HepG2 (cell line): Measurements from ENCODE around the gene BCAT1. TPM values are rescaled to one million over a fixed set of nuclear protein-coding genes. Genes with fewer than 3 reads are reported as not detected.

Source experiments
- ADNP ChIP-seq: sonication (generic); formaldehyde crosslinking; IDR thresholded peaks from 2 replicates; pipeline ENCODE4 v1.4.0; 2020; ENCODE audit warnings: missing genetic modification reagents
- ARHGAP35 ChIP-seq: sonication (generic); formaldehyde crosslinking; IDR thresholded peaks from 2 replicates; pipeline ENCODE4 v1.9.0; 2022; ENCODE audit warnings: mild to moderate bottlenecking, inconsistent platforms, moderate library complexity, missing genetic modification reagents, borderline replicate concordance
- ASH2L ChIP-seq: fragments of 300-600, 200-600 bp; sonication (generic); IDR thresholded peaks from 2 replicates; pipeline ENCODE4 v1.7.0; 2017; ENCODE audit warnings: low read depth, mild to moderate bottlenecking, moderate library complexity, mixed read lengths, low read length; ENCODE audit not compliant: insufficient read length
- CBFB ChIP-seq: sonication (generic); formaldehyde crosslinking; IDR thresholded peaks from 2 replicates; pipeline ENCODE4 v1.4.0; 2020; ENCODE audit warnings: missing genetic modification reagents
- FOXM1 ChIP-seq: sonication (generic); formaldehyde crosslinking; IDR thresholded peaks from 2 replicates; pipeline ENCODE4 v1.5.0; 2020; ENCODE audit warnings: missing genetic modification reagents
- HOXD1 ChIP-seq: sonication (generic); formaldehyde crosslinking; IDR thresholded peaks from 2 replicates; pipeline ENCODE4 v1.5.0; 2020; ENCODE audit warnings: missing genetic modification reagents
- JUND ChIP-seq: sonication (generic); formaldehyde crosslinking; IDR thresholded peaks from 2 replicates; pipeline ENCODE4 v1.8.0; 2022; ENCODE audit warnings: mild to moderate bottlenecking, missing genetic modification reagents
- KLF11 ChIP-seq: IDR thresholded peaks from 2 replicates; pipeline ENCODE4 v1.6.1; 2016; ENCODE audit warnings: missing compliant biosample characterization
- LBX2 ChIP-seq: sonication (generic); formaldehyde crosslinking; IDR thresholded peaks from 2 replicates; pipeline ENCODE4 v1.5.0; 2020; ENCODE audit warnings: missing genetic modification reagents, mild to moderate bottlenecking, borderline replicate concordance
- MED1 ChIP-seq: sonication (generic); formaldehyde crosslinking; IDR thresholded peaks from 2 replicates; pipeline ENCODE4 v1.4.0; 2020; ENCODE audit warnings: missing genetic modification reagents
- NBN ChIP-seq: fragments of 450-650 bp; conservative IDR thresholded peaks from 2 replicates; pipeline ENCODE4 v1.6.1; 2017
- PCBP1 ChIP-seq: fragments of 200-400 bp; formaldehyde crosslinking; IDR thresholded peaks from 2 replicates; pipeline ENCODE4 v1.6.1; 2017; ENCODE audit warnings: mild to moderate bottlenecking, low read depth, low read length, borderline replicate concordance
- RAD51 ChIP-seq: fragments of 450-650 bp; IDR thresholded peaks from 2 replicates; pipeline ENCODE4 v1.6.1; 2016; ENCODE audit warnings: borderline replicate concordance
- SALL2 ChIP-seq: sonication (generic); formaldehyde crosslinking; IDR thresholded peaks from 2 replicates; pipeline ENCODE4 v1.8.1; 2023; ENCODE audit warnings: mild to moderate bottlenecking, missing genetic modification reagents, inconsistent platforms
- SP4 ChIP-seq: sonication (generic); formaldehyde crosslinking; IDR thresholded peaks from 2 replicates; pipeline ENCODE4 v1.8.1; 2023; ENCODE audit warnings: mild to moderate bottlenecking, missing genetic modification reagents
- SUZ12 ChIP-seq: fragments of 150-350 bp; IDR thresholded peaks from 2 replicates; pipeline ENCODE4 v1.6.1; 2014; ENCODE audit warnings: low read depth, low read length
- THRA ChIP-seq: sonication (generic); formaldehyde crosslinking; IDR thresholded peaks from 2 replicates; pipeline ENCODE4 v1.4.0; 2020; ENCODE audit warnings: missing genetic modification reagents, borderline replicate concordance
- ZBTB44 ChIP-seq: sonication (generic); formaldehyde crosslinking; IDR thresholded peaks from 2 replicates; pipeline ENCODE4 v1.4.0; 2020; ENCODE audit warnings: missing genetic modification reagents
- ZNF7 ChIP-seq: IDR thresholded peaks from 2 replicates; pipeline ENCODE4 v1.6.1; 2016; ENCODE audit warnings: missing biosample characterization, missing genetic modification reagents
- ZNF709 ChIP-seq: sonication (generic); formaldehyde crosslinking; IDR thresholded peaks from 2 replicates; pipeline ENCODE4 v1.5.0; 2020; ENCODE audit warnings: mild to moderate bottlenecking, missing genetic modification reagents
- ZSCAN31 ChIP-seq: sonication (generic); formaldehyde crosslinking; IDR thresholded peaks from 2 replicates; pipeline ENCODE4 v1.5.0; 2020; ENCODE audit warnings: low read depth, mild to moderate bottlenecking, missing genetic modification reagents
- polyA plus RNA-seq, 8 experiments: library from polyadenylated mRNA; depleted of rRNA in 3 of 8; stranded (reverse) in 7 of 8; unstranded in 1 of 8; fragments of >200 nt; fragmentation: Illumina TruSeq in 4 of 8; extraction: Trizol in 4 of 8; gene quantifications; 2 replicates each; pipeline versions ENCODE4 v1.2.1 to v1.2.3, GENCODE V29; 2011 to 2016; ENCODE audit warnings: low read depth in 4 of 8, missing spikeins in 1 of 8, mixed read lengths in 1 of 8; ENCODE audit not compliant: insufficient read depth in 1 of 8
- total RNA-seq, 5 experiments: library from RNA; depleted of rRNA; stranded (reverse); fragments of >200 nt; fragmentation: Illumina TruSeq; extraction: Trizol; gene quantifications; 2 replicates each; pipeline ENCODE4 v1.2.3, GENCODE V29; 2016; ENCODE audit warnings: low read depth in 1 of 5

Gene BCAT1
- total and polyA plus RNA-seq, 2 of the 13 experiments (the other 11 are each of a cell fraction or from before 2014, with no cell fraction given) = 8.0 to 75.5 TPM

DNA sequence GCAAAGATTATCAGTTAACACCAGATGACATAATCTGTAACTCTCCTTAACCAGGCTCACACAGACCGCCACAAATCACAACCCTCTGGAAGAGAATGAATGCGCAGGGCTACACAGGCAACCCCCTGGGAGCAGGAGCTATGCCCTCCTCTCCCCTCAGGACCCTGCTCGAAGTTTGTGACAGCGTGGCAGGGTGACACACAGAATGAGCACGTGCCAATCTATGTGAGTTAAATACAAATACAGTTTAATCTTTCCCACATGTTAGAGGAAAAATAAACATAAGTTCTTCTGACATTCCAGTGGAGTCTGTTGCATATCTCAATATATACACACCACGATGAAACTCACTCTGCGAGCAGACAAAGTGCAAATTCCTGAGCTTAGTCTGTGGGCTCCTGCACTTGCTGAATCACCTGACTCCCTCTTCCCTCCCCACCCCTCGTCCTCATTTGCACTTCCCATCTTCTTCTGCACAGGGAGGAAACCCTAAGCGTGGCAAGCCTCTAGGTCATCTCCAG, 37.6 kb downstream of the BCAT1 start (continued):
- TF ChIP-seq ZBTB44 = no peak
- 0 out of 2 replicates have a peak, but pooled peaks have one; percentile 50 for TF ChIP-seq MED1 (CRISPR knock-in tag)
- no peak for TF ChIP-seq LBX2 (CRISPR knock-in tag)
- TF ChIP-seq ZNF709 (CRISPR knock-in tag) = no peak
- TF ChIP-seq ARHGAP35 = no peak
- no peak for TF ChIP-seq FOXM1 (CRISPR knock-in tag)
- TF ChIP-seq ADNP (CRISPR knock-in tag) = no peak
- no peak for TF ChIP-seq ZSCAN31 (CRISPR knock-in tag)
- TF ChIP-seq PCBP1 = no peak
- no peak for TF ChIP-seq SALL2 (CRISPR knock-in tag)
- TF ChIP-seq ASH2L = peak; percentile 85
- TF ChIP-seq JUND (CRISPR knock-in tag) = no peak
- no peak for TF ChIP-seq SUZ12
- TF ChIP-seq SP4 (CRISPR knock-in tag) = 0 out of 2 replicates have a peak, but pooled peaks have one; percentile 29
- peak; percentile 98; the same call in 1 of the 2 replicates for TF ChIP-seq THRA (CRISPR knock-in tag)
- no peak for TF ChIP-seq KLF11 (CRISPR knock-in tag)
- no peak for TF ChIP-seq HOXD1 (CRISPR knock-in tag)
- peak; percentile 44; the same call in 1 of the 2 replicates for TF ChIP-seq RAD51
- TF ChIP-seq CBFB = no peak
- TF ChIP-seq NBN = no peak
- TF ChIP-seq ZNF7 = no peak; the same call in 1 of the 2 replicates
